ENCODE measurements around the gene MID1. TPM values are rescaled to one million over a fixed set of nuclear protein-coding genes. Genes with fewer than 3 reads are reported as not detected.

MID1 gene
- total RNA-seq, 2 experiments from 2014 or later: 0.19 TPM; not detected in 1

DNA sequence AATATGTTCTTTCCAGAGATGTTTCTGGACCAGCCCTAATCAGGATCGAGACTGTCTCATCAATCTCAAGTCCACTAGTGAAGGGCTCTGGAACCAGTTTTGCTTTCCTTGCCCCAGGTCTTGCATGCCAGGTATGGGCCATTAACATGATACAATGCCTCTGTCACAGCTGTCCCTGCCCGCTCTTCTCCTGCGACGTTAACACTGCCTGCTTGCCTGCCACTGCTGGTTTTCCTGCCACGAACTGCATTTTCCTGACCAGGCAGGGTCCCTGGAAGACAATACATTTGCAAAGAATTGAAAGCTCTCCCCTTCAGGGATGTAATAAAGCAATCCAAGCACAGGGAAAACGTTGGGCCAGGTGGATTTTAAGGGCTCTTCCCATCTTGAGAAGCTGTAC, 200.3 kb downstream of the MID1 start:
- Histone ChIP-seq H3K4me3 (ENCODE audit: low read length) (no peak overlapping the region), H3K4me1 (ENCODE audit: insufficient read depth, low read length) (no peaks in the 10 kb centered on the region), H3K27me3 (ENCODE audit: control insufficient read depth in 1 of 2, insufficient read depth in 2 of 2, low read length in 2 of 2) (no peaks in the 10 kb centered on the region), H3K27ac (ENCODE audit: low read depth in 1 of 2, low read length in 2 of 2) (no peak overlapping the region), H3K36me3 (ENCODE audit: insufficient read depth, low read length) (no peaks in the 10 kb centered on the region), H3K9me3 (ENCODE audit: control insufficient read depth in 1 of 2, insufficient read depth in 1 of 2, low read length in 2 of 2) (no peaks in the 10 kb centered on the region)
- no peaks in the 10 kb centered on the region for H3K4me1 Mint-ChIP-seq (ENCODE audit: low read depth)
- no peaks in the 10 kb centered on the region for H3K36me3 Mint-ChIP-seq (ENCODE audit: low read depth)
- ChIA-PET POLR2A (no interaction called here), CTCF (no interaction called here)
- DNase-seq (no peak), ATAC-seq (ENCODE audit: poor library complexity) (no peak)
- H3K9me3 Mint-ChIP-seq: no peaks in the 10 kb centered on the region
- no peak overlapping the region for H3K27ac Mint-ChIP-seq
- TF ChIP-seq, protein P1, sequence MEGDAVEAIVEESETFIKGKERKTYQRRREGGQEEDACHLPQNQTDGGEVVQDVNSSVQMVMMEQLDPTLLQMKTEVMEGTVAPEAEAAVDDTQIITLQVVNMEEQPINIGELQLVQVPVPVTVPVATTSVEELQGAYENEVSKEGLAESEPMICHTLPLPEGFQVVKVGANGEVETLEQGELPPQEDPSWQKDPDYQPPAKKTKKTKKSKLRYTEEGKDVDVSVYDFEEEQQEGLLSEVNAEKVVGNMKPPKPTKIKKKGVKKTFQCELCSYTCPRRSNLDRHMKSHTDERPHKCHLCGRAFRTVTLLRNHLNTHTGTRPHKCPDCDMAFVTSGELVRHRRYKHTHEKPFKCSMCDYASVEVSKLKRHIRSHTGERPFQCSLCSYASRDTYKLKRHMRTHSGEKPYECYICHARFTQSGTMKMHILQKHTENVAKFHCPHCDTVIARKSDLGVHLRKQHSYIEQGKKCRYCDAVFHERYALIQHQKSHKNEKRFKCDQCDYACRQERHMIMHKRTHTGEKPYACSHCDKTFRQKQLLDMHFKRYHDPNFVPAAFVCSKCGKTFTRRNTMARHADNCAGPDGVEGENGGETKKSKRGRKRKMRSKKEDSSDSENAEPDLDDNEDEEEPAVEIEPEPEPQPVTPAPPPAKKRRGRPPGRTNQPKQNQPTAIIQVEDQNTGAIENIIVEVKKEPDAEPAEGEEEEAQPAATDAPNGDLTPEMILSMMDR (IDR thresholded peaks at IDR 0.05): no peak
- intact Hi-C loops (cut with DNase I, micrococcal nuclease): no loop called here
- H3K27me3 Mint-ChIP-seq: no peaks in the 10 kb centered on the region
- no peak overlapping the region for H3K4me3 Mint-ChIP-seq

GRCh38 chrX:10416424-10416823, 204.0 kb downstream of the MID1 start:
- Mint-ChIP-seq H3K27me3 (no peaks in the 10 kb centered on the region), H3K9me3 (no peaks in the 10 kb centered on the region), H3K27ac (no peak overlapping the region), H3K36me3 (ENCODE audit: low read depth) (no peaks in the 10 kb centered on the region), H3K4me3 (no peak overlapping the region), H3K4me1 (ENCODE audit: low read depth) (no peaks in the 10 kb centered on the region)
- no peaks in the 10 kb centered on the region for H3K9me3 ChIP-seq (ENCODE audit: control insufficient read depth in 1 of 2, insufficient read depth in 1 of 2, low read length in 2 of 2)
- TF ChIP-seq, protein P1 (IDR thresholded peaks at IDR 0.05): no peak
- ATAC-seq (ENCODE audit: poor library complexity) (no peak), DNase-seq (no peak)
- intact Hi-C loops (cut with DNase I, micrococcal nuclease): no loop called here
- no peak overlapping the region for H3K27ac ChIP-seq (ENCODE audit: low read depth in 1 of 2, low read length in 2 of 2)
- H3K36me3 ChIP-seq (ENCODE audit: insufficient read depth, low read length): no peaks in the 10 kb centered on the region
- ChIA-PET POLR2A (no interaction called here), CTCF (no interaction called here)
- H3K4me3 ChIP-seq (ENCODE audit: low read length): no peak overlapping the region
- H3K4me1 ChIP-seq (ENCODE audit: insufficient read depth, low read length): no peaks in the 10 kb centered on the region
- no peaks in the 10 kb centered on the region for H3K27me3 ChIP-seq (ENCODE audit: control insufficient read depth in 1 of 2, insufficient read depth in 2 of 2, low read length in 2 of 2)

- intact Hi-C loops (cut with DNase I, micrococcal nuclease): no loop called here
- H3K4me3 Mint-ChIP-seq: no peak overlapping the region
- ATAC-seq (ENCODE audit: poor library complexity) (no peak), DNase-seq (no peak)
- ChIA-PET CTCF (no interaction called here), POLR2A (no interaction called here)
- no peak overlapping the region for H3K4me3 ChIP-seq (ENCODE audit: low read length)
- no peak overlapping the region for H3K27ac Mint-ChIP-seq
- H3K36me3 Mint-ChIP-seq (ENCODE audit: low read depth): no peaks in the 10 kb centered on the region
- no peaks in the 10 kb centered on the region for H3K4me1 ChIP-seq (ENCODE audit: insufficient read depth, low read length)
- TF ChIP-seq, protein P1 (IDR thresholded peaks at IDR 0.05): no peak
- H3K27me3 Mint-ChIP-seq: no peaks in the 10 kb centered on the region
- no peaks in the 10 kb centered on the region for H3K9me3 ChIP-seq (ENCODE audit: control insufficient read depth in 1 of 2, insufficient read depth in 1 of 2, low read length in 2 of 2)
- no peaks in the 10 kb centered on the region for H3K4me1 Mint-ChIP-seq (ENCODE audit: low read depth)
- H3K27ac ChIP-seq (ENCODE audit: low read depth in 1 of 2, low read length in 2 of 2): no peak overlapping the region
- H3K36me3 ChIP-seq (ENCODE audit: insufficient read depth, low read length): no peaks in the 10 kb centered on the region
- no peaks in the 10 kb centered on the region for H3K27me3 ChIP-seq (ENCODE audit: control insufficient read depth in 1 of 2, insufficient read depth in 2 of 2, low read length in 2 of 2)
- H3K9me3 Mint-ChIP-seq: no peaks in the 10 kb centered on the region
These were observed 204.9 kb downstream of the MID1 start for GRCh38 chrX:10415306-10416001.

All from CD4-positive, alpha-beta T cell (primary cell).